OCI-LY7 (cell line): Measurements from ENCODE around the gene RAN. TPM values are rescaled to one million over a fixed set of nuclear protein-coding genes. Genes with fewer than 3 reads are reported as not detected.
A peak's percentile ranks its signal among the peaks of the same experiment; 100 is the strongest.

Source experiments
- Bru-seq: library from RNA; stranded (reverse); fragments of 400-500 nt; gene quantifications from one replicate; lab custom pipeline; 2021; lab: Mats Ljungman, UMichigan
- BruChase-seq, 2 experiments: library from RNA; stranded (reverse); fragments of 400-500 nt; gene quantifications; one replicate each; lab custom pipeline; 2021; lab: Mats Ljungman, UMichigan
- BruUV-seq: library from RNA; stranded (reverse); fragments of 400-500 nt; replicated peaks from 2 replicates; lab custom pipeline; 2021; lab: Mats Ljungman, UMichigan
- CTCF ChIA-PET: fragments of 300-600 bp; sonication (Branson Sonifier 250); formaldehyde crosslinking; loops from one replicate; lab custom pipeline; 2022; ENCODE audit warnings: antibody characterized with exemption; ENCODE audit not compliant: unreplicated experiment; lab: Charles Lee
- POLR2A ChIA-PET: fragments of 300-600 bp; sonication (Branson Sonifier 250); formaldehyde crosslinking; loops from one replicate; lab custom pipeline; 2022; ENCODE audit warnings: antibody characterized with exemption; lab: Charles Lee
- DNase-seq: peaks from one replicate; pipeline ENCODE4 v3.0.0-alpha.2; 2015; ENCODE audit warnings: low spot score
- H2AFZ ChIP-seq: fragments of 200-600 bp; sonication (generic), shearing (Covaris generic); 2 replicates; pipeline ENCODE4 v1.6.1; 2014; ENCODE audit warnings: mild to moderate bottlenecking, antibody characterized with exemption, low read length, moderate library complexity
- H3K27ac ChIP-seq: fragments of 200-600 bp; sonication (generic); 2 replicates; pipeline ENCODE4 v1.5.1; 2014; ENCODE audit warnings: mixed run types, low read depth, mild to moderate bottlenecking, moderate library complexity, low read length, inconsistent platforms; ENCODE audit not compliant: poor library complexity, severe bottlenecking
- H3K36me3 ChIP-seq: fragments of 200-600 bp; sonication (generic); 2 replicates; pipeline ENCODE4 v1.6.1; 2014; ENCODE audit warnings: mild to moderate bottlenecking, antibody characterized with exemption, low read length, moderate library complexity, mixed read lengths; ENCODE audit not compliant: insufficient read depth
- H3K4me1 ChIP-seq: fragments of 200-600 bp; sonication (generic); 2 replicates; pipeline ENCODE4 v1.5.1; 2014; ENCODE audit warnings: mild to moderate bottlenecking, low read length; ENCODE audit not compliant: insufficient read depth, poor library complexity, severe bottlenecking
- H3K4me2 ChIP-seq: fragments of 200-600 bp; sonication (generic); 2 replicates; pipeline ENCODE4 v1.6.1; 2014; ENCODE audit warnings: mild to moderate bottlenecking, low read length
- H3K4me3 ChIP-seq: fragments of 200-600 bp; sonication (generic); 2 replicates; pipeline ENCODE4 v1.5.1; 2014; ENCODE audit warnings: mild to moderate bottlenecking, low read depth, low read length; ENCODE audit not compliant: poor library complexity, severe bottlenecking
- H3K79me2 ChIP-seq: fragments of 200-600 bp; sonication (generic); 2 replicates; pipeline ENCODE4 v1.6.1; 2016; ENCODE audit warnings: low read depth, mild to moderate bottlenecking, low read length, moderate library complexity, mixed read lengths; ENCODE audit not compliant: insufficient read depth
- H3K9me2 ChIP-seq: fragments of 200-600 bp; sonication (generic); 2 replicates; pipeline ENCODE4 v1.6.1; 2016; ENCODE audit warnings: mild to moderate bottlenecking, low read length, mixed read lengths; ENCODE audit not compliant: insufficient read depth
- H3K9me3 ChIP-seq: fragments of 200-600 bp; sonication (generic); 2 replicates; pipeline ENCODE4 v1.6.1; 2014; ENCODE audit warnings: mild to moderate bottlenecking, mixed run types, low read length, mixed read lengths
- H4K20me1 ChIP-seq: fragments of 200-600 bp; sonication (generic); 2 replicates; pipeline ENCODE4 v1.6.1; 2014; ENCODE audit warnings: mild to moderate bottlenecking, antibody characterized with exemption, low read length, moderate library complexity, mixed read lengths; ENCODE audit not compliant: insufficient read depth
- CTCF ChIP-seq: fragments of 200-600 bp; sonication (generic); conservative IDR thresholded peaks from 2 replicates; pipeline ENCODE4 v1.5.1; 2014; ENCODE audit warnings: mild to moderate bottlenecking, antibody characterized with exemption, low read length, moderate library complexity, mixed read lengths
- EZH2phosphoT487 ChIP-seq: fragments of 200-600 bp; sonication (generic); IDR thresholded peaks from 2 replicates; pipeline ENCODE4 v1.6.1; 2018; ENCODE audit warnings: low read depth, borderline replicate concordance, mild to moderate bottlenecking, mixed run types, antibody characterized with exemption, low read length, moderate library complexity, mixed read lengths
- intact Hi-C: fragments of 100-400 bp; cut with micrococcal nuclease; formaldehyde crosslinking; loops from one replicate; pipeline ENCODE4 v1.10.0; 2022; ENCODE audit not compliant: unreplicated experiment
- long read RNA-seq: library from polyadenylated mRNA; stranded (forward); transcript quantifications from one replicate; pipeline ENCODE4 v2.0.0, GENCODE V29; 2022
- total RNA-seq, 2 experiments: library from RNA; depleted of rRNA in 1 of 2; stranded (reverse); fragments of >200 nt in 1 of 2; shearing (Covaris generic) in 1 of 2; gene quantifications; 2 replicates each; pipeline ENCODE4 v1.2.3, GENCODE V29; 2014 to 2022

Gene RAN
- total RNA-seq (2014; rRNA removed; shearing (Covaris generic)) (1,462 and 1,858 TPM in 2 replicates), total RNA-seq (2022) (1,734 and 1,957 TPM in 2 replicates), Bru-seq, nascent RNA (percentile 99 among the genes with signal in this experiment), BruChase-seq, experiment 1, labeled RNA remaining after a 6-hour chase (percentile 100 among the genes with signal in this experiment), BruChase-seq, experiment 2, labeled RNA remaining after a 2-hour chase (percentile 100 among the genes with signal in this experiment)
- long read RNA-seq, transcript RAN-203 (6 exons, 2,455 nt) = minor isoform, 51 of 2,380 reads
- long read RNA-seq, transcript RAN-212 (7 exons, 2,661 nt) = major isoform, 2,144 of 2,380 reads
- long read RNA-seq, transcript RAN-202 (6 exons, 1,530 nt) = minor isoform, 66 of 2,380 reads
- long read RNA-seq, partial matches to known transcripts = 58 of 2,380 reads
- long read RNA-seq, other reads (novel, unspliced or antisense) = 59 of 2,380 reads

GRCh38 chr12:130871286-130872178 lies at the start of gene RAN:
Gene RAN, plus strand, starts transcription at chr12:130872066. Its CDS starts 528 bp downstream, at chr12:130872594.
- intact Hi-C loops = loop anchor here (1.0 to 10.0 kb wide), 5 partner anchors 8 to 1193 kb away; partner anchors contain the start of gene STX2
- CTCF ChIA-PET = no interaction called here

GRCh38 chr12:130825771-130826150 lies 46.1 kb upstream of the RAN start:
- peaks cover 38% of the 10 kb centered on the region; the same call in 1 of the 2 replicates for H3K36me3 ChIP-seq
- BruUV-seq = no TSS peak
- no peak for DNase-seq
- POLR2A ChIA-PET = interaction anchor here (0.7 to 1.3 kb wide), 3 partner anchors 10 to 101 kb away, joined by 3 to 6 read pairs (median 3); no protein-coding TSS in a partner anchor
- no peak overlapping the region for H3K27ac ChIP-seq
- H3K79me2 ChIP-seq = no peaks in the 10 kb centered on the region
- intact Hi-C loops = loop anchor here (10.0 kb wide), 1 partner anchor 309 kb away; no protein-coding TSS in a partner anchor
- no peaks in the 10 kb centered on the region for H3K9me2 ChIP-seq
- CTCF ChIA-PET = interaction anchor here (0.9 kb wide), 1 partner anchor 10 kb away, joined by 3 read pairs; no protein-coding TSS in a partner anchor
- no peak overlapping the region for H2AFZ ChIP-seq
- TF ChIP-seq EZH2phosphoT487 = no peak
- TF ChIP-seq CTCF = no peak
- no peaks in the 10 kb centered on the region for H3K9me3 ChIP-seq
- no peaks in the 10 kb centered on the region for H4K20me1 ChIP-seq
- no peak overlapping the region for H3K4me3 ChIP-seq
- peaks cover 8% of the 10 kb centered on the region for H3K4me1 ChIP-seq
- no peak overlapping the region for H3K4me2 ChIP-seq

More at GRCh38 chr12:130871286-130872178, at the start of gene RAN:
- POLR2A ChIA-PET = interaction anchor here (0.8 to 1.0 kb wide), 3 partner anchors 32 to 261 kb away, joined by 3 to 5 read pairs (median 5); no protein-coding TSS in a partner anchor
- BruUV-seq = TSS peak; percentile 83
- H2AFZ ChIP-seq = no peak within 1 kb of the TSS
- H4K20me1 ChIP-seq = peaks cover 26% of the 10 kb centered on the region
- H3K9me3 ChIP-seq = no peaks in the 10 kb centered on the region
- peak within 1 kb of the TSS; percentile 95 for H3K4me2 ChIP-seq
- no peaks in the 10 kb centered on the region for H3K9me2 ChIP-seq
- H3K4me1 ChIP-seq = peaks cover 39% of the 10 kb centered on the region
- TF ChIP-seq CTCF (no peak), EZH2phosphoT487 (no peak)
- H3K79me2 ChIP-seq = peaks cover 52% of the 10 kb centered on the region
- peak; percentile 97 for DNase-seq
- peak within 1 kb of the TSS; percentile 96 for H3K27ac ChIP-seq
- peak within 1 kb of the TSS; percentile 100 for H3K4me3 ChIP-seq
- peaks cover 43% of the 10 kb centered on the region for H3K36me3 ChIP-seq
